GM12878 (cell line): ENCODE results near the gene CTNNA2. TPM values are rescaled to one million over a fixed set of nuclear protein-coding genes. Genes with fewer than 3 reads are reported as not detected.

ENCODE experiments used
- ATAC-seq: fragments of 200-7000 bp; cut with Tn5 transposase; 3 replicates; pipeline ENCODE4 v1.9.1; 2020; ENCODE audit warnings: mild to moderate bottlenecking, moderate library complexity
- BruUV-seq: library from RNA; stranded (reverse); fragments of 400-500 nt; replicated peaks from 2 replicates; lab custom pipeline; 2021; lab: Mats Ljungman, UMichigan
- CTCF ChIA-PET: fragments of 300-600 bp; sonication (Branson Sonifier 250); formaldehyde crosslinking; extraction: SDS; loops from one replicate; lab custom pipeline; 2021; ENCODE audit warnings: inconsistent platforms; lab: Yijun Ruan, JAX
- POLR2A ChIA-PET: fragments of 350-600 bp; formaldehyde crosslinking; extraction: SDS; loops from one replicate; lab custom pipeline; 2021; ENCODE audit warnings: inconsistent platforms; lab: Charles Lee
- RAD21 ChIA-PET: fragments of 300-600 bp; sonication (Branson Sonifier 250); formaldehyde crosslinking; loops from one replicate; lab custom pipeline; 2023; ENCODE audit warnings: antibody characterized with exemption; ENCODE audit not compliant: unreplicated experiment; lab: Charles Lee
- SMC1A ChIA-PET: fragments of 300-600 bp; sonication (Branson Sonifier 250); formaldehyde crosslinking; loops from one replicate; lab custom pipeline; 2023; ENCODE audit not compliant: unreplicated experiment, uncharacterized antibody; lab: Charles Lee
- DNase-seq: peaks from one replicate; pipeline ENCODE4 v3.0.0-alpha.2; 2011; ENCODE audit warnings: low read depth, low spot score
- FAIRE-seq: peaks from 3 replicates; lab custom pipeline; 2011; peaks lifted over from hg19 to GRCh38; lab: Jason Lieb, UNC
- H2AFZ ChIP-seq: 2 replicates; pipeline ENCODE4 v1.6.0; 2011; ENCODE audit warnings: low read depth, low read length, control low read depth; ENCODE audit not compliant: control insufficient read depth
- H3K27ac ChIP-seq: 2 replicates; pipeline ENCODE4 v1.5.1; 2011; ENCODE audit warnings: control low read depth; ENCODE audit not compliant: control insufficient read depth, insufficient read depth
- H3K27me3 ChIP-seq, 2 experiments: replicated peaks in 1 of 2; 2 replicates each; pipeline versions ENCODE4 v1.6.0 to v1.6.1; 2011; ENCODE audit warnings: low read length in 1 of 2; ENCODE audit not compliant: control insufficient read depth in 2 of 2, insufficient read depth in 2 of 2
- H3K36me3 ChIP-seq, 2 experiments: 2 replicates each; pipeline ENCODE4 v1.5.1; 2011; ENCODE audit warnings: low read length in 1 of 2; ENCODE audit not compliant: control insufficient read depth in 2 of 2, insufficient read depth in 2 of 2
- H3K4me1 ChIP-seq: 2 replicates; pipeline ENCODE4 v1.6.1; 2011; ENCODE audit warnings: mild to moderate bottlenecking, low read length, moderate library complexity, mixed read lengths; ENCODE audit not compliant: control insufficient read depth, insufficient read depth
- H3K4me2 ChIP-seq: 2 replicates; pipeline ENCODE4 v1.6.0; 2011; ENCODE audit warnings: control low read depth; ENCODE audit not compliant: control insufficient read depth, insufficient read depth
- H3K4me3 ChIP-seq: fragments of 200-600 bp; sonication (generic); 2 replicates; pipeline ENCODE4 v1.5.1; 2016
- H3K79me2 ChIP-seq: 2 replicates; pipeline ENCODE4 v1.6.0; 2011; ENCODE audit warnings: low read length; ENCODE audit not compliant: control insufficient read depth, insufficient read depth
- H3K9ac ChIP-seq: 2 replicates; pipeline ENCODE4 v1.8.0; 2011; ENCODE audit warnings: low read length, control low read depth, mixed read lengths; ENCODE audit not compliant: control insufficient read depth, insufficient read depth
- H3K9me3 ChIP-seq: replicated peaks from 3 replicates; pipeline ENCODE4 v1.5.1; 2011; ENCODE audit warnings: mild to moderate bottlenecking, low read length; ENCODE audit not compliant: control insufficient read depth, insufficient read depth
- H4K20me1 ChIP-seq: 2 replicates; pipeline ENCODE4 v1.6.0; 2011; ENCODE audit not compliant: control insufficient read depth, insufficient read depth
- DPF2 ChIP-seq: fragments of 450-650 bp; IDR thresholded peaks from 2 replicates; pipeline ENCODE4 v1.6.1; 2017; ENCODE audit warnings: mild to moderate bottlenecking
- HCFC1 ChIP-seq: fragments of 150-350 bp; IDR thresholded peaks from 2 replicates; pipeline ENCODE4 v1.6.1; 2014; ENCODE audit warnings: low read length
- PAX8 ChIP-seq: fragments of 450-650 bp; IDR thresholded peaks from 2 replicates; pipeline ENCODE4 v1.6.1; 2017; ENCODE audit warnings: mild to moderate bottlenecking, moderate library complexity
- POU2F2 ChIP-seq: IDR thresholded peaks from 3 replicates; pipeline ENCODE4 v1.6.1; 2011; ENCODE audit warnings: low read depth, mild to moderate bottlenecking, low read length, borderline replicate concordance
- RELA ChIP-seq: fragments of 450-650 bp; IDR thresholded peaks from 2 replicates; pipeline ENCODE4 v1.8.0; 2014; ENCODE audit warnings: borderline replicate concordance; ENCODE audit not compliant: partially characterized antibody
- SMAD5 ChIP-seq: IDR thresholded peaks from 2 replicates; pipeline ENCODE4 v1.6.1; 2016; ENCODE audit warnings: antibody characterized with exemption, low read depth
- TARDBP ChIP-seq: IDR thresholded peaks from 2 replicates; pipeline ENCODE4 v1.6.1; 2016; ENCODE audit warnings: borderline replicate concordance
- ZBTB11 ChIP-seq: fragments of 450-650 bp; formaldehyde crosslinking; IDR thresholded peaks from 2 replicates; pipeline ENCODE4 v1.5.0; 2022; ENCODE audit warnings: mild to moderate bottlenecking, missing genetic modification characterization
- ZBTB40 ChIP-seq: fragments of 450-650 bp; IDR thresholded peaks from 2 replicates; pipeline ENCODE4 v1.6.1; 2016; ENCODE audit warnings: mild to moderate bottlenecking, moderate library complexity, borderline replicate concordance
- ZNF207 ChIP-seq: fragments of 450-650 bp; IDR thresholded peaks from 2 replicates; pipeline ENCODE4 v1.6.1; 2014; ENCODE audit warnings: antibody characterized with exemption, mild to moderate bottlenecking, borderline replicate concordance
- ZNF217 ChIP-seq: fragments of 450-650 bp; IDR thresholded peaks from 2 replicates; pipeline ENCODE4 v1.6.1; 2017; ENCODE audit warnings: antibody characterized with exemption, mild to moderate bottlenecking
- ZNF622 ChIP-seq: fragments of 450-650 bp; IDR thresholded peaks from 2 replicates; pipeline ENCODE4 v1.6.1; 2017; ENCODE audit warnings: mild to moderate bottlenecking, inconsistent platforms
- ZNF687 ChIP-seq: fragments of 450-650 bp; IDR thresholded peaks from 2 replicates; pipeline ENCODE4 v1.6.1; 2017; ENCODE audit warnings: mild to moderate bottlenecking, moderate library complexity
- ZSCAN29 ChIP-seq: fragments of 450-650 bp; IDR thresholded peaks from 2 replicates; pipeline ENCODE4 v1.6.1; 2017; ENCODE audit warnings: mild to moderate bottlenecking, moderate library complexity
- WGBS: methylation state at CpG from one replicate; pipeline ENCODE4 v1.1.6; 2016; ENCODE audit warnings: low lambda C conversion rate; ENCODE audit not compliant: insufficient replicate concordance, insufficient coverage; ENCODE audit errors: missing lambda C conversion rate; 5-methylcytosine and 5-hydroxymethylcytosine counted together
- in situ Hi-C: fragments of 300-500 bp; cut with MboI; formaldehyde crosslinking; loops from 9 replicates; pipeline ENCODE4 v1.14.3; 2018; ENCODE audit warnings: mixed read lengths
- intact Hi-C: fragments of 100-400 bp; cut with micrococcal nuclease; formaldehyde crosslinking; loops from one replicate; pipeline ENCODE4 v1.14.2; 2022; ENCODE audit not compliant: unreplicated experiment
- polyA plus RNA-seq, 11 experiments: library from polyadenylated mRNA; depleted of rRNA in 4 of 11; unstranded in 6 of 11; stranded (reverse) in 5 of 11; fragments of >200 nt; fragmentation: Nextera tagmentation in 4 of 11; fragmentation: Illumina TruSeq in 1 of 11; extraction: Ambion mirVana in 4 of 11; extraction: Trizol in 1 of 11; gene quantifications; 1 replicate in 1 of 11; 2 replicates in 10 of 11; pipeline versions ENCODE4 v1.2.1 to v1.2.3, GENCODE V29; 2011 to 2016; ENCODE audit warnings: inconsistent platforms in 2 of 11, missing spikeins in 2 of 11, low read depth in 1 of 11
- total RNA-seq, 4 experiments: library from RNA; depleted of rRNA in 3 of 4; stranded (reverse); fragments of >200 nt in 3 of 4; fragmentation: Illumina TruSeq in 1 of 4; extraction: Trizol in 1 of 4; gene quantifications; 2 replicates each; pipeline versions ENCODE4 v1.2.1 to v1.2.3, GENCODE V29; 2013 to 2021

The CTNNA2 gene
- total and polyA plus RNA-seq, 10 of the 15 experiments (the other 5 are each of a cell fraction or from before 2014, with no cell fraction given): 2.4 to 36.2 (median 6.6) TPM

- FAIRE-seq (no peak), DNase-seq (no peak), ATAC-seq (no peak)
- Histone ChIP-seq H2AFZ (no peak overlapping the region), H3K27ac (no peak overlapping the region), H3K4me2 (no peak overlapping the region), H3K27me3 (no peaks in the 10 kb centered on the region), H3K79me2 (no peaks in the 10 kb centered on the region), H3K4me1 (no peaks in the 10 kb centered on the region), H3K36me3 (no peaks in the 10 kb centered on the region), H4K20me1 (no peaks in the 10 kb centered on the region), H3K9ac (no peak overlapping the region), H3K9me3 (no peaks in the 10 kb centered on the region; the same call in 2 of the 3 replicates), H3K4me3 (no peak overlapping the region)
- POLR2A ChIA-PET: interaction anchor here (0.7 to 1.5 kb wide), 5 partner anchors 9 to 28 kb away, joined by 3 to 7 read pairs (median 5); no protein-coding TSS in a partner anchor
- CTCF ChIA-PET: interaction anchor here (1.2 kb wide), 1 partner anchor 9 kb away, joined by 3 read pairs; no protein-coding TSS in a partner anchor
- in situ Hi-C loops (no loop called here), intact Hi-C loops (loop anchor here (10.0 kb wide), 1 partner anchor 235 kb away; no protein-coding TSS in a partner anchor)
- 30% methylated on average over 3 of the region's 3 CpGs for WGBS
- no TSS peak for BruUV-seq
- RAD21 ChIA-PET: interaction anchor here (0.8 to 13.7 kb wide), 3 partner anchors 8 to 20 kb away, joined by 3 to 284 read pairs (median 5); no protein-coding TSS in a partner anchor
- SMC1A ChIA-PET: interaction anchor here (1.5 to 20.4 kb wide), 4 partner anchors 10 to 24 kb away, joined by 3 to 510 read pairs (median 8); no protein-coding TSS in a partner anchor
- no peak for TF ChIP-seq ZNF622
- TF ChIP-seq DPF2: no peak
- no peak for TF ChIP-seq ZNF207
- TF ChIP-seq ZBTB40: no peak
- TF ChIP-seq RELA: no peak
- TF ChIP-seq ZNF687: no peak
- TF ChIP-seq TARDBP: no peak
- TF ChIP-seq ZSCAN29: no peak
- TF ChIP-seq HCFC1: no peak
- no peak for TF ChIP-seq PAX8
- TF ChIP-seq POU2F2: no peak
- no peak for TF ChIP-seq ZNF217
- TF ChIP-seq ZBTB11 (CRISPR knock-in tag): no peak
- TF ChIP-seq SMAD5: no peak
These were observed 976.9 kb downstream of the CTNNA2 start for GRCh38 chr2:80489717-80490116.
